GM18861 (cell line): ENCODE results near the gene AKAP3.

ENCODE experiments used
- ATAC-seq: cut with Tn5 transposase; IDR thresholded peaks from one replicate; pipeline ENCODE4 v1.9.1; 2021; ENCODE audit not compliant: unreplicated experiment

Gene AKAP3

DNA sequence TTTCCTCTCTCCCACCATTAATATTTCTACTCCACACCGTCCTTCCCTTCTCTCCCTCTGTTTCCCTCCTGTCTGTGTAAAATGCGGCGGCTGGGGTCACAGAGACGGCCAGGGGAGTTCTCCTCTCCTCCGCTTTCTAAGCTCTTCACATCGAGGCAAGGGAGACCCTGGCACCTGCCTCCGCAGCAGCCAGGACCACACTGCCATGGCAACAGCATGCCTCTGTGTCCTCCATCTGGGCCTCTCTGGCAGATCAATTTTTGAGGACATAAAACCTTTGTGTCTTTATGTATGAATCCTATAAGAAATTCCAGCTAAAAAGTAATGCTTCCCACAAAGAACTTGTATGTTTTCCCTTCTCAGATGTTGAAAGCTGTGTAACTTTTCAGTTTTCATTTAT is 45.4 kb downstream of the AKAP3 start:
- no peak for ATAC-seq

DNA sequence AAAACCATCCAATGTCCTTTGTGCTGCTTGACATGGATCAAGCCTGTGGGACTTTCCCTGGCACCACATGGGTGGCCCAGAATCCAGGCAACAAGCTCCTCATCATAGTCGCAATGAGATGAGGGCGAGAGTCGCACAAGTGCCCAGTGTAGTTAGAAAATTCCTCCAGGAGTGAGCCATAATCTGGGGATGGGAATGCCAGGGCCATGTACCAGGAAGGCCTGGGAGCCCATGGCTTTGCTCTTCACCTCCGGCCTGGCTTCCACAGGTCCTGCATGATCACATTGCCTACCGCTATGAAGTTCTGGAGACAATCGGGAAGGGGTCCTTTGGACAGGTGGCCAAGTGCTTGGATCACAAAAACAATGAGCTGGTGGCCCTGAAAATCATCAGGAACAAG is 53.0 kb downstream of the AKAP3 start:
- no peak for ATAC-seq

DNA sequence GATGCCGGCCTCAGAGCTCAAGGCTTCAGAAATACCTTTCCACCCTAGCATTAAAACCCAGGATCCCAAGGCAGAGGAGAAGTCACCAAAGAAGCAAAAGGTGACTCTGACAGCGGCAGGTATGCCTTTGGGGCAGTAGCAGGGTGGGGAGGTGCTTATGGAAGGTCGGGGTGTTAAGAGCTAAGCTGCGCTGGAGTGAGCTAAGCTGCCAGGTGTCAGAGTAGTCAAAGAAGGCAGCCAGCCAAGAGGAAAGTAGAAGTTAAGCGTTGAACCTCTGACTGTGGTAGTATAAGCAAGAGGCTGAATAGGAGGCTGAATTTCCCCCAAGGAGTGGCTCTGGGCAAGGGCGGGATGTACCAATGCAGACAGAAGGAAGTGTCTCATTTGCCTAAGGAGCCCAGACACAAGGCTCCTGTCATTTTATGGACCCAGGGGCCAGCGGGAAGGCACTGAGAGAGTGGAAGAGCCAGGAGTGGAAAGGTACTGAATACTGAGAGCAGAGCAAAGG is 57.6 kb downstream of the AKAP3 start:
- ATAC-seq: no peak

DNA sequence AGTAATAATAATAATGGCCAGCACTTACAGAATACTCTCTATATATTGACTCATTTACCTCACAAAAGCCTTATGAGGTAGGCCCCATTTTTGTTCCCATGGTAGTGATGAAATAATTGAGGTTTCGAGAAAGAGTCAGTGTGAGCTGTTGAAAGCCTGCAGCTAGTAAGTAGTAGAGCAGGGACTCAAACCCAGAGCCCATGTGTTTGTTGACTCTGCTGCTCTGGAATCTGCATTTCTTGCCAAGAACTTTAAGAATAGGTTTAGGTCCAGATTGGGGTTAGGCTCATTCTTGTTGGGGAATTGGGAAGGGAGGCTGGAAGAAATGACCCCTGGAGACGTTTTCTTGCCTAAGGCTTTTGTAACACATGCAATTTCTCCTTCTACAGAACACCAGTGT is 58.9 kb downstream of the AKAP3 start:
- ATAC-seq: no peak

DNA sequence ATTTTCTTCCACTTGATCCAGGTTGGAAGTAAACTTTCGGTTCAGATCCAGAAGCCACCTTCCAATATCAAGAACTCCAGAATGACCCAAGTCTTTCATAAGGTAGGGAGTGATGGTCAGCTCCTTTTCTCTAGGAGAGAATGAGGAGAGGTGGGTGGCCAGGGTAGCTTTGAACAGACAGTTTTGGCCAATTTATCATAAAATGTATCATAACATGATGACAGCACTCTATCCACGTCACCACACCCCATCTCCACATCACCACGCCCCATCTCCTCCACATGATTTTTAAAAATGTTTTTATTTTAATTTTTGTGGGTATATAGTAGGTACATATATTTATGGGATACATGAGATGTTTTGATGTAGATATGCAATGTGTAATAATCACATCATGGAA is 59.9 kb downstream of the AKAP3 start:
- no peak for ATAC-seq

DNA sequence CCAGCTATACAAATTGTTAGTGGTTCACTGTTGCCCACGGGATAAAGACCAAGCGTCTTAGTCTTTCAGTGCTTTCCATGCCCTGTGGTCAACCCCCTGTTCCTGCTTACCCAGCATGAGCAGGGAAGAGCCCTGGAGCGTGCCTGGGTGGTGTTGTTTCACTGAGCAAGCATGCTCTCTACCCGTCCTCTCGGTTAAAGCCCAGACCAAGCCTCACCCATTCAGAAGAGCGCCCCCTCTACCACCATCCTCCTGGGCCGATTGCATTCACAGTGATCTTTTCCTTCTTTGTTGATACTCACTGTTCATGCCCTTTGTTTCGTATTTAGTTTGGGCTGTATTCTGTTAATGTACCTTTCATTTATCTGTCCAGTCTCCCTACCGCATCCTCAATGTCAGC is 61.7 kb downstream of the AKAP3 start:
- ATAC-seq: no peak

DNA sequence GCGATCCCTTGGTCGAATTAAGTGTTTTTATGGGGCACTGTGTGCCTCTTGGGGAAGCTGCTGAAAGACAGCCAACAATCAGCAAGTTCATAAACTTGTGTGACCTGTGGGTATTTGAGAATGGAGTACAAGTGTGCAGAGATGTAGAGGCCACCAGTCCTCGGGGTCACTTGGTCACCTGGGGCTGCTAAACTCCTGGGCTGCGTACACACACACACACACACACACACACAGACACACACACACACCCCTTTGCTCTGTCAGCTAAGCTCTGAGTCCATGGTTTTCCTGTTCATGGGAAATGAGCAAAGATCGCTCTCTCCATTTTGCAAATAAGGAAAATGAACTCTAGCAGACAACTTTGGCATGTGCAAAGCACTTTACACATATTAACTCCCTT is 62.4 kb downstream of the AKAP3 start:
- no peak for ATAC-seq

DNA sequence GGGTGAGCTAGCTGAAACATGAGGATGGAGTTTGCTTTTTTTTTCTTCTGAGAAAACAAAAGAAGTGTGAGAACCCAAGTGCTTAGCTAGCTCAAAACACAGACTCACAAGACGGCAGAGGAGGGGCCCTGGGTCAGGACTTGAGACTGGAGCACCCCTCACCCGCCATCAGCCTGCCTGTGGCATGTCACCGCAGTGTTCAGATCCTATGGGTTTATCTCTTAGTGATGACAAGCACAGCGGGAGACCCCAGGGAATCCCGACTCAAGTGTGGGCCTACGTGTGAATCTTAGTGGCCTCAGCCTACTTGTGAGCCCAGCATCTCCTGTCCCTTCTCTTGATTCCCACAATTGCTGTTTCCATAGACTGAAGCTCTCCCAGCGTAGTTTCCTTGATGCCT is 64.0 kb downstream of the AKAP3 start:
- no peak for ATAC-seq

DNA sequence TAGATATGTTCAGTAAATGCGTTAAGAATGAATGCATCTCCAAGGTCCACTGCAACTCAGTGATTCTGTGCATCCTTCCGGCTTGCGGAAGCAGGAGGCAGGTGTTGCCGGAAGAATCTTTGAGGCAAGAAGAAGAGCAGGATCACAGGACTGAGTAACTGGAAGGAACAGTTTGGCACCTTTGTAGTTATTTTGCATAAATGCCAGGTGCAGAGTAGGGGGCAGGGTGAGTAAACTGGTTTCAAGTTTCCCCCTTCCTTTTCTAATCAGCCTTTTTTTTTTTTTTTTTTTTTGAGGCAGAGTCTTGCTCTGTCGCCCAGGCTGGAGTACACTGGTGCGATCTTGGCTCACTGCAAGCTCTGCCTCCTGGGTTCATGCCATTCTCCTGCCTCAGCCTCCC is 64.6 kb downstream of the AKAP3 start:
- ATAC-seq: no peak

DNA sequence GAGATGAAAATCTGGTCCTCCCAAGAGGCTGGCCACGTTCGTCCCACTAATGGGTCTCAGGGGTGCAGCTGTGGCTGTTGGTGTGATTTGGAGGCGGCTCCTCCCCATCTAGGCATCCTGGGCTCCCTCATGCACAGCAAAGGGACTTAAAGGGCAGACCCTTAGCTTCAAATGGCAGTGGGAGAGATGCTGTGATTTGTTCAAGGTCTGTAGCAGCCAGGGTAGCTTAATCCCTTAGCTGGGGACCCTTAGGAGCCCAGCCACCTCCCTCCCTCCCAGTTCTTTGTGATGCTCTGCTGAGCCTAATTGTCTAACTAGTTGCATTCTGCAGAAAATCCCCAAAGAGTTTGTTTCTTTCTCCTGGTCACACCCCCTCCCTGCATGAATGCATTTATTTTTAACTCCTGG is 68.6 kb downstream of the AKAP3 start:
- no peak for ATAC-seq

DNA sequence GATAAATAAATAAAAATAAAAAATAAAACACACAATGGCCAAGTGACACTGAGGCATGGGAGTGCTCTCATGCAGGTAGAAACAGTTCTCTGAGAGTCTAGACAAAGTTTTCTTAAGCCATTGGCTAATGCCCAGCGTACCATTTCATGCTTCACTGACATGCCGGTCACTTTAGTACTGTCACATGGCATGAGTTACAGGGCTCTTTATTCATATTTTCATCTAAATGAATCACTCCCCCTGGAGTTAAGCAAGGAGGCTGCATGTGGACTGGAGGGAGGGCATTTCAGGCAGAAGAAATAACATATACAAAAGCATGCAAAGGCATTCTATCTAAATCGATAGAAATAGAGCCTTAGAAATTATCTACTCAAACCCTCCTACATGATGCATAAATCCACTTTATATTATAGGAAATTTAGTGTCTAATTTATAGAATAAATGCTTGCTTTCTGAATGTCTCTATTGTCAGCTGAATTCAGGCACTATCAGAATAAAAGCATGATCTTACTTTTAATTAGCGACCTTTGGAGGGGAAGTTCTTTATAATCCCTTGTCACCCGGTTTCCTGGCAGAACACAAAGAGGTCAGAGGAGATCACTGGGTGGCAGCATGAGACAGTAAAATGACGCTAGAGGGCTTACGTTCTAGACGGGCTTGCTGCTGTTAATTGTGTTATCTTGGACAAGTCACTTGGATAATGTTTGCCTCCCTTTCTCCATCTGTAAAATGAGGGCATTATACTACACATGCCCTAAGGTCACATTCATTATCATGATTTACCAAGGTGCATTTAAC is 69.3 kb downstream of the AKAP3 start:
- no peak for ATAC-seq

DNA sequence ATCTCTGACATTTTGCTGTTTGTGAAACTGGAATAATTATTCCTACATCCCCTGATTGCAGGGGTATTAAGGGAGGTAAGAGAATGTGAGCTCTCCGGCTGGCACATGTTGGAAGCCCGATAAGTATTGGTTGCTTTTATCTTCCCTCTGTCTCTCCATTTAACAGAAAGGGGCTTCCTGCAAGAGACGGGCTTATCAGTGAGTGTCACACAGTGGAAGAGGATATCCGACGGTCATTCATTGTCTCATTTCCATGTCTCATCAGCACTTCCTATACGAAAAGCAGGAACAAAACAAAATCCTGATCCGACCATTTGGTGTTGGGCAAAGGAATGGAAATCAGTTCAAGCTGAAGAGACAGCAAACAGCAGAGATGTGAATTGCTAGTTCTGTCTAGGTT is 76.2 kb downstream of the AKAP3 start:
- ATAC-seq: no peak

DNA sequence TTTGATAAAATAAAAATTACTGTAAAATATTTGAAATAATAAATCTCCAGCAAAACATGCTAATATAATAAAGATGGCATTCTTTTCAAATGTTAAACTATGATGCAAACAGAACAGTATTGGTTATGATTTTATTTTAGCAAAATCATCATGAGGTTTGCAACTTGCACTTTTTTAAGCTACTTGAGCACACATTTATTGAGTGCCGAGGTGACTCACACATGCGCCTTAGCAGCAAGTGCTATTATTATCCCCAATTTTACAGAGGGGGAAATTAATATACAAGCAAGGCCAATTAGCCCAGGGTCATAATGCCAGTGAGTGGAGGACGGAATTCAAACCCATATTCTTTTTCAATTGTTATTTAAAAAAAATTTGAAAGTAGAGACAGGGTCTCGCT is 79.6 kb downstream of the AKAP3 start:
- ATAC-seq: no peak

DNA sequence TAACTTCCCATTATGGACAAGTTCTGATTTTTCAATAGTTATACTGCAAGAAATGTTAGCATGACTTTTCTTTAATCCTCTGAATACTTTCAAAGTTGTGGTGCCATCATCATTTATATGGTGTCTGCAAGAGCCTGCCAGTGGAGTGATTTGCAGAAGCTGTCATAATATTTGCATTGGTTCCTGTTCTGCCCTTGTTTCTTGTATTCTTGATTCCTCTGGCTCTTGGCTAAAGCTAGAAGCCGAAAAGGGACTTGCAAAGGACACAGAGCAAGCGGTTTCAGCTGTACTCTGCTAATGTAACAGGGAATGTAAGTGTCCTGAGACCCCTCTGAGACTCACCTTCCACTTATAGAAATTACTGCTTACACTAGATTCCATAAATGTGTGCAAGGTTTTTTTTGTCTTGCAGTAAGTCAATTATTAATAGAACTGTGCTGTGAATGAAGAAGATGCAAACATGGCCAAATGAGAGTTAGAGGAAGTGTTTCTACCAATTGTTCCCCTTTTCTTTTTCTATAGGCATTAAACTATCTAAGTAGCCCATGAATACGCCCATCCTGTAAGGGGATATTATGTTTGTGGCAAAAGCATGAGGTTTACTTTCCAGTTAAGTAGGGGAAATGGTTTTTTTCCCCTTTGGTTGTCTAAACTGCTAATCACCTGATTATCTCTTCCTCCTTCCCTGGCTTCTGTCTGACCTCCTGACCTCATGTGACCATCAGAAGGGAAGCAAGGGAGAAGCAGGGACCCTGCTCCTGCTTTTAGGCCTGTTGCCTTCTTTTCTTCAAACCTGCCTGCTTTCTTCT is 81.6 kb downstream of the AKAP3 start:
- peak; percentile 61 for ATAC-seq

DNA sequence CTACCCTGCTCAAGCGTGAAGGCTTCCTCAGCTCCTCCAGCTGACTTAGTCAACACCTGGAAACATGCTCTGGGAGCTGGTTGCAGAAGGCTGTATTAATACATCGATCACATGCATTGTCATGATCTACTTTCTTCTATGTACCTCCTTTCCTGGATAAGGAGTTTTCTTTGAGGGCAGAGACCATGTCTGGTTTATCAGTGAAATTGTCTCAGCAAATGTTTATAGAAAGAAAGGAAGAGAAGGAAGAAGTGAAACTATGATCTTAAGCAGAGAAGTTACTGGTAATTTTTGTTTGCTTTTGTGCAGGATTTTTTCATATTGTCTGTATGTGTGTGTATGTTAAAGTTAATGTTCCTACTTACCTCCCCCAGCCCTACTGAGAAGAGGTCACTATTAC is 82.4 kb downstream of the AKAP3 start:
- ATAC-seq: no peak
